Measurements from ENCODE around the gene TAPT1. TPM values are rescaled to one million over a fixed set of nuclear protein-coding genes. Genes with fewer than 3 reads are reported as not detected.
"Not testable (repeated sequence)": the region's sequence is repeated elsewhere in the genome, so short reads cannot be mapped to it uniquely, and the experiment has no call there.

TAPT1 gene
- total RNA-seq, 1 donor from 2014 or later = 28.5 TPM

GRCh38 chr4:16158504-16158852, 67.8 kb downstream of the TAPT1 start:
- Histone ChIP-seq H3K27ac (no peak overlapping the region), H3K4me3 (no peak overlapping the region), H3K9me3 (no peaks in the 10 kb centered on the region), H3K36me3 (peaks cover 0 to 12% of the 10 kb centered on the region in 2 donors), H3K4me1 (no peaks in the 10 kb centered on the region), H3K27me3 (no peaks in the 10 kb centered on the region)
- DNase-seq (ENCODE audit: extremely low spot score in 2 of 2) = no peak
- intact Hi-C loops (cut with DNase I) = no loop called here
- TF ChIP-seq POLR2AphosphoS5 (IDR thresholded peaks at IDR 0.05; ENCODE audit: insufficient read depth in 1 of 2, low read depth in 1 of 2) (no peak), CTCF (IDR thresholded peaks at IDR 0.05) (no peak), POLR2A (IDR thresholded peaks at IDR 0.05) (no peak)

- Histone ChIP-seq H3K27me3 (no peaks in the 10 kb centered on the region), H3K27ac (no peak overlapping the region), H3K36me3 (peaks cover 0 to 5% of the 10 kb centered on the region in 2 donors), H3K9me3 (no peaks in the 10 kb centered on the region), H3K4me1 (no peaks in the 10 kb centered on the region), H3K4me3 (no peak overlapping the region)
- no peak for DNase-seq (ENCODE audit: extremely low spot score in 2 of 2)
- intact Hi-C loops (cut with DNase I) = no loop called here
- TF ChIP-seq POLR2AphosphoS5 (IDR thresholded peaks at IDR 0.05; ENCODE audit: insufficient read depth in 1 of 2, low read depth in 1 of 2) = no peak
- TF ChIP-seq POLR2A (IDR thresholded peaks at IDR 0.05) = no peak
- TF ChIP-seq CTCF (IDR thresholded peaks at IDR 0.05) = no peak
Observed at GRCh38 chr4:16157609-16158503, 68.4 kb downstream of the TAPT1 start.

DNA sequence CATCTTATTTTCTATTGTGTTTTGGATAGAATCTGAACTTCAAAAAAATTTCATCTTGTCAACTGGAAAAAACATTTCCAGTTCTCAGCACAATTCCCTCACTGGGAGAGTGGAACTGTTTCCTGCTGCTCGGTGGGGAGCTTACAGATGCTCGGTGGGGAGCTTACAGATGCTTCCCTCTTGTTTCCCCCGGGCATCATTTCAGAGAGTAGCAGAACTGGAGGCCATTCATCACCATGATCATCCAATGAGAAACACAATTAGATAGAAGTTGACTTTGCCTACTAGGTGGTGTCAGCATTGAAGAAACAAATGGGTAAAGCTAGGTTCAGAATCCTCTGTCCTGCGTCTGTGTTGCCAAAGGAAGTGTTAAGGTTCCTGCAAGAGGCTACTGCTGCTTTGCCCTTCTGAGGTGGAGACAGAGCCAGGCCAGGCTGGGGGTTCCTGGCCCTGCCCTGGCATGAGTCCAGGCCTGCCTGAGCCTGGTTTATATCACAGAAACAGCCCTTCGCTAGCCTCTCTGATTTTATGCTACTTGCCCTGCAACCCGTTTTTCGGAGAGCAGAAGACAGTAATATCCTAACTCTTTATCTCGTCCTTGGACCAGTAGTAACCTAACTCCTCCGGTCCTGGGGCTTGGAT, 70.6 kb downstream of the TAPT1 start:
- DNase-seq (ENCODE audit: extremely low spot score in 2 of 2) = no peak

GRCh38 chr4:16154451-16154850, 71.8 kb downstream of the TAPT1 start:
- intact Hi-C loops (cut with DNase I) = no loop called here
- Histone ChIP-seq H3K36me3 (no peaks in the 10 kb centered on the region), H3K27me3 (no peaks in the 10 kb centered on the region), H3K9me3 (no peaks in the 10 kb centered on the region), H3K4me3 (no peak overlapping the region), H3K27ac (no peak overlapping the region), H3K4me1 (no peaks in the 10 kb centered on the region)
- no peak for TF ChIP-seq CTCF (IDR thresholded peaks at IDR 0.05)
- TF ChIP-seq POLR2AphosphoS5 (IDR thresholded peaks at IDR 0.05; ENCODE audit: insufficient read depth in 1 of 2, low read depth in 1 of 2) = no peak
- TF ChIP-seq POLR2A (IDR thresholded peaks at IDR 0.05) = no peak
- no peak for DNase-seq (ENCODE audit: extremely low spot score in 2 of 2)

More for the DNA sequence above, 70.6 kb downstream of the TAPT1 start:
- Histone ChIP-seq H3K27me3 (no peaks in the 10 kb centered on the region), H3K4me1 (no peaks in the 10 kb centered on the region), H3K9me3 (no peaks in the 10 kb centered on the region), H3K4me3 (no peak overlapping the region), H3K27ac (no peak overlapping the region), H3K36me3 (no peaks in the 10 kb centered on the region)
- no peak for TF ChIP-seq CTCF (IDR thresholded peaks at IDR 0.05)
- no peak for TF ChIP-seq POLR2A (IDR thresholded peaks at IDR 0.05)
- no peak for TF ChIP-seq POLR2AphosphoS5 (IDR thresholded peaks at IDR 0.05; ENCODE audit: insufficient read depth in 1 of 2, low read depth in 1 of 2)
- intact Hi-C loops (cut with DNase I) = no loop called here

DNA sequence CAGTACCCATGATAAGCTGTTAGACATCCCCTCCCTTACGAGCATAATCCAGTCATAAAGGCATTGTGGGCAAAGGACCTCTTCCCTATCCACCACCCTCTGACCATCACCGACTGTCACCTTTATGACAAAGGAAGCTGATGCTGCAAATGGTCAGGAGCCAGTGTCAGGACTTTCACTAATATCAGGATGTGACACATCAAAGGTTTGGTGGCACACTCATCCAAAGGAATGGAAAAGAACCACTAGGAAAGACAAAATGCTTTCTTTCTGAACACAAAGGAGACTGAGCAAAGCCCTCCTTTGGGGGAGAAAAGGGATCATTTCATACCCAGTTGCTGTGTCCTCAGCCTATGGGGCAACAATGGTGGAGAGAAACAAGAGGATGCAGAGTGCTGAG, 75.6 kb downstream of the TAPT1 start:
- Histone ChIP-seq H3K9me3 (no peaks in the 10 kb centered on the region), H3K4me3 (no peak overlapping the region), H3K27ac (no peak overlapping the region), H3K36me3 (no peaks in the 10 kb centered on the region), H3K4me1 (no peaks in the 10 kb centered on the region), H3K27me3 (no peaks in the 10 kb centered on the region)
- DNase-seq (ENCODE audit: extremely low spot score in 2 of 2) = no peak
- TF ChIP-seq POLR2A (IDR thresholded peaks at IDR 0.05) (no peak), POLR2AphosphoS5 (IDR thresholded peaks at IDR 0.05; ENCODE audit: insufficient read depth in 1 of 2, low read depth in 1 of 2) (no peak), CTCF (IDR thresholded peaks at IDR 0.05) (no peak)
- intact Hi-C loops (cut with DNase I) = no loop called here

DNA sequence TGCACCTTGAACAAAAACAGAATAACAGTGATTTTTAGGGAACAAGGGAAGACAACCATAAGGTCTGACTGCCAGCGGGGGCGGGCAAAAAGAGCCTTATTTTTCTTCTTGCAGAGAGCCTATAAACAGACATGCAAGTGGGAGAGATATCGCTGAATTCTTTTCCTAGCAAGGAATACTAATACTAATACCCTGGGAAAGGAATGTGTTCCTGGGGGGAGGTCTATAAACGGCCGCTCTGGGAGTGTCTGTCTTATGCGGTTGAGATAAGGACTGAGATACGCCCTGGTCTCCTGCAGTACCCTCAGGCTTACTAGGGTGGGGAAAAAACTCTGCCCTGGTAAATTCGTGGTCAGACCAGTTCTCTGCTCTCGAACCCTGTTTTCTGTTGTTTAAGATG, 81.4 kb downstream of the TAPT1 start:
- H3K27ac ChIP-seq; H3K9me3 ChIP-seq; H3K4me1 ChIP-seq; H3K36me3 ChIP-seq; H3K4me3 ChIP-seq; intact Hi-C loops (cut with DNase I); H3K27me3 ChIP-seq; DNase-seq (ENCODE audit: extremely low spot score in 2 of 2): not testable (repeated sequence)

Data from vagina (tissue), 2 donors.